Gastrocnemius medialis (tissue), 4 donors: ENCODE data around the gene MLXIP. TPM values are rescaled to one million over a fixed set of nuclear protein-coding genes. Genes with fewer than 3 reads are reported as not detected.

ENCODE experiments used
- ATAC-seq, 2 donors: fragments of 150-250 bp; one replicate each; pipeline ENCODE4 v1.9.1; 2016
- DNase-seq, 2 donors: peaks; one replicate each; pipeline ENCODE4 v3.0.0-alpha.2; 2019
- H3K27ac ChIP-seq, 4 donors: fragments of 200-600 bp; sonication (generic); 1 replicate in 1 of 4; 2 replicates in 3 of 4; pipeline ENCODE4 v1.5.1; 2016 to 2018; ENCODE audit warnings: mild to moderate bottlenecking in 2 of 4, moderate library complexity in 1 of 4
- H3K27me3 ChIP-seq, 3 donors: fragments of 200-600 bp; sonication (generic) in 2 of 3; 1 replicate in 1 of 3; 2 replicates in 2 of 3; pipeline versions ENCODE4 v1.5.1 to v1.6.0; 2016 to 2019; ENCODE audit warnings: mild to moderate bottlenecking in 1 of 3, moderate library complexity in 1 of 3
- H3K36me3 ChIP-seq, 2 donors: fragments of 200-600 bp; sonication (generic) in 1 of 2; one replicate each; pipeline ENCODE4 v1.5.1; 2017 to 2018
- H3K4me1 ChIP-seq, 2 donors: fragments of 200-600 bp; sonication (generic) in 1 of 2; one replicate each; pipeline ENCODE4 v1.5.1; 2016 to 2017; ENCODE audit warnings: mild to moderate bottlenecking in 2 of 2
- H3K4me3 ChIP-seq, 4 donors: fragments of 200-600 bp; sonication (generic) in 3 of 4; 1 replicate in 1 of 4; 2 replicates in 3 of 4; pipeline ENCODE4 v1.5.1; 2016 to 2019; ENCODE audit warnings: mild to moderate bottlenecking in 2 of 4
- H3K9me3 ChIP-seq, 3 donors: fragments of 200-600 bp; sonication (generic) in 2 of 3; 1 replicate in 1 of 3; 2 replicates in 2 of 3; pipeline ENCODE4 v1.5.1; 2016 to 2019
- POLR2A ChIP-seq, 2 donors: fragments of 450-650 bp; IDR thresholded peaks; one replicate each; pipeline ENCODE4 v1.6.1; 2017; ENCODE audit warnings: antibody characterized with exemption in 2 of 2, mild to moderate bottlenecking in 2 of 2, moderate library complexity in 2 of 2
- in situ Hi-C, 4 donors: fragments of 200-750 bp; cut with MboI; loops; one replicate each; pipeline versions ENCODE4 v1.15.0 to v1.8.0; 2017; ENCODE audit warnings: low sequenced_read_pairs in 4 of 4
- intact Hi-C: fragments of 100-400 bp; cut with DNase I; formaldehyde crosslinking; loops from one replicate; pipeline ENCODE4 v1.15.1; 2023; ENCODE audit warnings: low total_unique reads
- total RNA-seq, 4 donors: library from RNA; depleted of rRNA; stranded (reverse); fragments of >200 nt; gene quantifications; one replicate each; pipeline versions ENCODE4 v1.1.0 to v1.2.3, GENCODE V29; 2016
- TF ChIP-seq, protein P1 (sequence below), 5 experiments: fragments of 450-650 bp in 3 of 5; fragments of 200-600 bp in 2 of 5; sonication (generic) in 2 of 5; IDR thresholded peaks in 4 of 5; conservative IDR thresholded peaks in 1 of 5; 1 replicate in 4 of 5; 2 replicates in 1 of 5; pipeline ENCODE4 v1.5.1; 2016 to 2019; ENCODE audit warnings: antibody characterized with exemption in 5 of 5, mild to moderate bottlenecking in 3 of 5, moderate library complexity in 3 of 5

The MLXIP gene
- total RNA-seq, 4 donors from 2014 or later: 36.6 to 89.4 (median 79.7) TPM

DNA sequence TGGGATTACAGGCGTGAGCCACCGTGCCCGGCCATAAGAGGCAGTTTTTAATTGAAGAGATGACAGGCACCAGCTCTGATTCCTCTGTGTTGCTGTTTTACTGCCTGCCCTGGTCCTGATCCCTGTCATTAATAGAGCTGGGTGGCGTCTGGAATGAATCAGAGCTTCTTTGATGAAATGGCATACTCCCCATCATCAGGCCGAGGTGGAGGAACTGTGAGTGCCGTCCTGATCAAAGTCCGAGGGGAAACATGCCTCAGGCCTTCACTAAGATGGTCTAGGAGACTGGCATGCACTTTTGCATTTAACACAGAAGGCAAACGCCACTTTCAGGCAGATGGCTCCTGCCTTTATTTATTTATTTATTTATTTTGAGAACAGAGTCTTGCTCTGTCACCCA, 61.4 kb downstream of the MLXIP start:
- TF ChIP-seq, protein P1, sequence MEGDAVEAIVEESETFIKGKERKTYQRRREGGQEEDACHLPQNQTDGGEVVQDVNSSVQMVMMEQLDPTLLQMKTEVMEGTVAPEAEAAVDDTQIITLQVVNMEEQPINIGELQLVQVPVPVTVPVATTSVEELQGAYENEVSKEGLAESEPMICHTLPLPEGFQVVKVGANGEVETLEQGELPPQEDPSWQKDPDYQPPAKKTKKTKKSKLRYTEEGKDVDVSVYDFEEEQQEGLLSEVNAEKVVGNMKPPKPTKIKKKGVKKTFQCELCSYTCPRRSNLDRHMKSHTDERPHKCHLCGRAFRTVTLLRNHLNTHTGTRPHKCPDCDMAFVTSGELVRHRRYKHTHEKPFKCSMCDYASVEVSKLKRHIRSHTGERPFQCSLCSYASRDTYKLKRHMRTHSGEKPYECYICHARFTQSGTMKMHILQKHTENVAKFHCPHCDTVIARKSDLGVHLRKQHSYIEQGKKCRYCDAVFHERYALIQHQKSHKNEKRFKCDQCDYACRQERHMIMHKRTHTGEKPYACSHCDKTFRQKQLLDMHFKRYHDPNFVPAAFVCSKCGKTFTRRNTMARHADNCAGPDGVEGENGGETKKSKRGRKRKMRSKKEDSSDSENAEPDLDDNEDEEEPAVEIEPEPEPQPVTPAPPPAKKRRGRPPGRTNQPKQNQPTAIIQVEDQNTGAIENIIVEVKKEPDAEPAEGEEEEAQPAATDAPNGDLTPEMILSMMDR (IDR thresholded peaks at IDR 0.05 in 4 of 5, conservative IDR thresholded peaks at IDR 0.05 in 1 of 5): no peak
- TF ChIP-seq POLR2A (IDR thresholded peaks at IDR 0.05): no peak
- intact Hi-C loops (loop anchor here (5.0 kb wide), 1 partner anchor 42 kb away; the partner anchor contains the start of gene LRRC43), in situ Hi-C loops (loop anchor here in 1 of 4 donors (10.0 kb wide), 1 partner anchor 55 kb away; no protein-coding TSS in a partner anchor)
- no peaks in the 10 kb centered on the region for H3K9me3 ChIP-seq
- DNase-seq (no peak), ATAC-seq (no peak)
- H3K36me3 ChIP-seq: peaks cover 0 to 89% of the 10 kb centered on the region in 2 donors
- H3K4me3 ChIP-seq: no peak overlapping the region
- peaks cover 32 to 39% of the 10 kb centered on the region in 2 donors for H3K4me1 ChIP-seq
- no peaks in the 10 kb centered on the region for H3K27me3 ChIP-seq
- H3K27ac ChIP-seq: peak overlapping the region; percentile 25 to 93 (median 90)

DNA sequence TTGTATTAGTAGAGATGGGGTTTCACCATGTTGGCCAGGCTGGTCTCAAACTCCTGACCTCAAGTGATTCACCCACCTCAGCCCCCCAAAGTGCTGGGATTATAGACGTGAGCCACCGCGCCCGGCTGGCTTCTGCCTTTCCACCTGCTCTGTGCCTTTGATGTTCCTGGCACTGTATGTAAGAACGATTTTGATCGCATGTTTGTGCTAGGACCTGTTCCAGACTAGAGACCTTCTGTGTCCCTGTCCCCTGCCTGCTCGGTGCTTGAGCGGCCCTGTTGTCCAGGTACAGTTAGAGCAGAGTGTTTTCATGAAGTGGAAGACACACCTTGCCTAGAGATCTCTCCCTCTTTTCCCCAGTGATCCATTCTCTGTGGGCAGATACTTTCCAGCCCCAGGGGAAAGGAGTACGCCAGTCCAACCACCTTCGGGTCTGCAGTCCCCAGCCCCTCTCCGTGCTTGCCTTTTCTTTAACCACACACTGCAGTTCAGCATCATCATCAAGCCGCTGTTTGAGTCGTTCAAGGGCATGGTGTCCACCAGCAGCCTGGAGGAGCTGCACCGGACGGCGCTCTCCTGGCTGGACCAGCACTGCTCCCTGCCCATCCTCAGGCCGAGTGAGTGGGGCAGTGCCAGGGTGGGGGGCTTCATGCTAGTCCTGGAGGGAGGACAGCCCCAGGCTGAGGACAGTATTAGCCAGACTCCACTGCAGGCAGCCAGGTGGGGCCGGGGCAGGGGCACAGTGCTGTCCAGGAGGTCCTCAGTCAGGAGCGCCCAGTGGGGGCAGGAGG, 62.1 kb downstream of the MLXIP start:
- Histone ChIP-seq H3K27ac (peak overlapping the region; percentile 81 to 93 (median 90)), H3K4me1 (peaks cover 32 to 39% of the 10 kb centered on the region in 2 donors), H3K9me3 (no peaks in the 10 kb centered on the region), H3K27me3 (no peaks in the 10 kb centered on the region), H3K36me3 (peaks cover 0 to 86% of the 10 kb centered on the region in 2 donors), H3K4me3 (no peak overlapping the region)
- TF ChIP-seq, protein P1 (IDR thresholded peaks at IDR 0.05 in 4 of 5, conservative IDR thresholded peaks at IDR 0.05 in 1 of 5): no peak
- TF ChIP-seq POLR2A (IDR thresholded peaks at IDR 0.05): no peak
- intact Hi-C loops: loop anchor here (5.0 kb wide), 1 partner anchor 42 kb away; the partner anchor contains the start of gene LRRC43
- ATAC-seq: peak; percentile 32 to 75
- DNase-seq: peak; percentile 64 to 70
- in situ Hi-C loops: no loop called here

DNA sequence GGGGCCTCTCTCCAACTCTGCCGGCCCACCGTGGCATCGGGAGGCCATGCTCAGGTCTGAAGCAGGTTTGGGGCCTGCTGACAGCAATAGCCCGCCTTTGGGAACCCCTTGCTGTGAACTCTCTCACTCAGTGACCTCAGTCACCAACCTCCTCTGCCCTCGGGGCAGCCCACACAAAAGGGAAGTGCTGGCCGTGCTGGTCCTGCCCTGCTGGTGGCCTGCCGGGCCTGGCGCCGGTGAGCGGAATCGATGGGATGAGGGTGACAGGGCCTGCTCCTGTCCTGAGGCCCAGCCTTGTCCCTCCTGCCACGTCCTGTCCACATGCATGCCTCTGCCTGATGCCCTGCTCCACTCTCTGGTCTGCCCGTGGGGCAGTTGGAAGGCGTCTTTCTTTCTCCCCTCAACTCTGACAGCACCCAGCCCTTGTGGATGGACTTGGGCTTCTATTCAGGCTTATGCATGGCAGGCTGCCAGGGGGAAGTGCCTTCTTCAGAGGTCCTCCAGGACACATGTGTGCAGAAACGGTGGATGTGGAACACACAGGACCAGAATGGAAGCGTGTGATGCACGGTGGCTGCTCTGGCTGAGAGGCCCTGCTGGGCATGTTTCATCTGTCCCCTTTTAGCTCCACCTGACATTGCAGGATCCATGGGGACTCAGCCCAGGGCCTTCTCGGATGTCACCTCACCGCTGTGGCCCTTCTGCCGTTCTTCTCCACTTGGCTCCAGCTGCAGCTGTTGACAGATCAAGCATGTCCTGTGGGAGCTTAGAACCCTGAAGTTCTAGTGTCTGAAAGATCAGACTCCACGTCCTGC, 63.6 kb downstream of the MLXIP start:
- DNase-seq: peak; percentile 93 to 96
- in situ Hi-C loops (no loop called here), intact Hi-C loops (loop anchor here (5.0 kb wide), 1 partner anchor 40 kb away; the partner anchor contains the start of gene LRRC43)
- ATAC-seq: peak; percentile 84 to 91
- peak overlapping the region; percentile 81 to 93 (median 90) for H3K27ac ChIP-seq
- no peaks in the 10 kb centered on the region for H3K9me3 ChIP-seq
- peaks cover 0 to 74% of the 10 kb centered on the region in 2 donors for H3K36me3 ChIP-seq
- peaks cover 32 to 39% of the 10 kb centered on the region in 2 donors for H3K4me1 ChIP-seq
- no peak overlapping the region for H3K4me3 ChIP-seq
- H3K27me3 ChIP-seq: no peaks in the 10 kb centered on the region
- no peak for TF ChIP-seq POLR2A (IDR thresholded peaks at IDR 0.05)
- TF ChIP-seq, protein P1 (IDR thresholded peaks at IDR 0.05 in 4 of 5, conservative IDR thresholded peaks at IDR 0.05 in 1 of 5): no peak

DNA sequence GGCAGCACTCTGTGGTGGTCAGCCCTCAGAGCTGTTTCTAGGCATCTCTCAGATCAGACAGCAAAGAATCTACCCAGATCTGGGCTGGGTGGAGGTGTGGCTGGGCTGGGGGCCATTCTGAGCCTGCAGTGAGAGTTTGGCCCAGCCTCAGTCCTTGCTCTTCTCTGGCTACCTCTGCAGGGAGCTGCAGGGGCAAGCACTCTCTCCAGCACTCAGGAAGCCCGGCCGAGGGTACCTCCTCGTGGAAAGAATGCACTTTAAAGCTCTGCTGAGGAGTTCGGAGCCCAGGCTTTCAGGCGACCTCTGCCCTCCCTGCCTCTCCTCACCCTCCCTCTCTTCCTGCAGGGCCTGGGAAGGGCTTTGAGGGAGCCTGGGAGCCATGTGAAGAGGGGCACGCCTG, 64.3 kb downstream of the MLXIP start:
- intact Hi-C loops (loop anchor here (5.0 kb wide), 1 partner anchor 39 kb away; the partner anchor contains the start of gene LRRC43), in situ Hi-C loops (no loop called here)
- H3K4me3 ChIP-seq: no peak overlapping the region
- peaks cover 32 to 39% of the 10 kb centered on the region in 2 donors for H3K4me1 ChIP-seq
- H3K9me3 ChIP-seq: no peaks in the 10 kb centered on the region
- H3K27me3 ChIP-seq: no peaks in the 10 kb centered on the region
- peaks cover 0 to 68% of the 10 kb centered on the region in 2 donors for H3K36me3 ChIP-seq
- TF ChIP-seq, protein P1 (IDR thresholded peaks at IDR 0.05 in 4 of 5, conservative IDR thresholded peaks at IDR 0.05 in 1 of 5): no peak
- TF ChIP-seq POLR2A (IDR thresholded peaks at IDR 0.05): no peak
- DNase-seq: no peak
- H3K27ac ChIP-seq: peak overlapping the region; percentile 81 to 93 (median 90)
- ATAC-seq: no peak
